GM12874 (cell line): ENCODE measurements around the gene CT47B1.

Experiments
- TF ChIP-seq, protein P1 (sequence below): IDR thresholded peaks from 2 replicates; pipeline ENCODE4 v1.5.1; 2011; ENCODE audit warnings: low read depth, mild to moderate bottlenecking, control low read depth, low read length, moderate library complexity; ENCODE audit not compliant: insufficient read depth

CT47B1 gene

GRCh38 chrX:120823556-120823955 is 52.1 kb downstream of the CT47B1 start:
- TF ChIP-seq, protein P1, sequence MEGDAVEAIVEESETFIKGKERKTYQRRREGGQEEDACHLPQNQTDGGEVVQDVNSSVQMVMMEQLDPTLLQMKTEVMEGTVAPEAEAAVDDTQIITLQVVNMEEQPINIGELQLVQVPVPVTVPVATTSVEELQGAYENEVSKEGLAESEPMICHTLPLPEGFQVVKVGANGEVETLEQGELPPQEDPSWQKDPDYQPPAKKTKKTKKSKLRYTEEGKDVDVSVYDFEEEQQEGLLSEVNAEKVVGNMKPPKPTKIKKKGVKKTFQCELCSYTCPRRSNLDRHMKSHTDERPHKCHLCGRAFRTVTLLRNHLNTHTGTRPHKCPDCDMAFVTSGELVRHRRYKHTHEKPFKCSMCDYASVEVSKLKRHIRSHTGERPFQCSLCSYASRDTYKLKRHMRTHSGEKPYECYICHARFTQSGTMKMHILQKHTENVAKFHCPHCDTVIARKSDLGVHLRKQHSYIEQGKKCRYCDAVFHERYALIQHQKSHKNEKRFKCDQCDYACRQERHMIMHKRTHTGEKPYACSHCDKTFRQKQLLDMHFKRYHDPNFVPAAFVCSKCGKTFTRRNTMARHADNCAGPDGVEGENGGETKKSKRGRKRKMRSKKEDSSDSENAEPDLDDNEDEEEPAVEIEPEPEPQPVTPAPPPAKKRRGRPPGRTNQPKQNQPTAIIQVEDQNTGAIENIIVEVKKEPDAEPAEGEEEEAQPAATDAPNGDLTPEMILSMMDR: no peak
